Naive thymus-derived CD8-positive, alpha-beta T cell (primary cell): Measurements from ENCODE around the gene NR4A1. TPM values are rescaled to one million over a fixed set of nuclear protein-coding genes. Genes with fewer than 3 reads are reported as not detected.

Experiments
- ATAC-seq, 2 donors: fragments of 150-1000 bp; cut with Tn5 transposase in 1 of 2; sonication (Bioruptor Pico), chemical (Tn5 transposase) in 1 of 2; 1 replicate in 1 of 2; 2 replicates in 1 of 2; pipeline ENCODE4 v1.10.0; 2021; ENCODE audit warnings: mild to moderate bottlenecking in 2 of 2, moderate library complexity in 2 of 2
- POLR2A ChIA-PET: fragments of 350-600 bp; sonication (Branson Sonifier 250); formaldehyde crosslinking; loops from one replicate; lab custom pipeline; 2021; ENCODE audit warnings: antibody characterized with exemption; lab: Charles Lee
- DNase-seq, 10 donors: peaks; one replicate each; pipeline versions ENCODE4 v3.0.0 to v3.0.0-alpha.2; 2020 to 2022
- H3K27ac Mint-ChIP-seq, 10 donors: one replicate each; pipeline ENCODE4 v1.8.0; 2020 to 2022; ENCODE audit warnings: mild to moderate bottlenecking in 10 of 10, mixed read lengths in 10 of 10, moderate library complexity in 4 of 10, inconsistent platforms in 1 of 10
- H3K27me3 Mint-ChIP-seq, 5 donors: one replicate each; pipeline ENCODE4 v1.8.0; 2021 to 2022; ENCODE audit warnings: mixed read lengths in 5 of 5
- H3K36me3 Mint-ChIP-seq, 3 donors: one replicate each; pipeline ENCODE4 v1.8.0; 2020 to 2022; ENCODE audit warnings: mixed read lengths in 3 of 3, mild to moderate bottlenecking in 2 of 3, inconsistent platforms in 1 of 3
- H3K4me1 Mint-ChIP-seq, 4 donors: one replicate each; pipeline ENCODE4 v1.8.0; 2021 to 2022; ENCODE audit warnings: mixed read lengths in 4 of 4
- H3K4me3 Mint-ChIP-seq, 10 donors: one replicate each; pipeline ENCODE4 v1.8.0; 2020 to 2022; ENCODE audit warnings: mild to moderate bottlenecking in 10 of 10, mixed read lengths in 10 of 10, moderate library complexity in 6 of 10, inconsistent platforms in 1 of 10
- H3K9me3 Mint-ChIP-seq, 9 donors: one replicate each; pipeline ENCODE4 v1.8.0; 2020 to 2022; ENCODE audit warnings: mixed read lengths in 9 of 9, mild to moderate bottlenecking in 3 of 9, inconsistent platforms in 1 of 9, moderate library complexity in 1 of 9
- polyA plus RNA-seq, 3 donors: library from polyadenylated mRNA; unstranded; fragments of 300-500 nt; fragmentation: Illumina TruSeq; gene quantifications; one replicate each; pipeline ENCODE4 v1.2.3, GENCODE V29; 2021
- total RNA-seq, 8 experiments: library from RNA in 2 of 8; stranded (reverse) in 2 of 8; gene quantifications; one replicate each; pipeline ENCODE4 v1.2.3 and lab custom pipeline; 2021 to 2026

NR4A1 gene
- total and polyA plus RNA-seq, 5 experiments from 2014 or later, result 0.39 to 2.4 (median 0.79) TPM

GRCh38 chr12:52044292-52044983, 6.8 kb upstream of the NR4A1 start:
- peaks cover 20 to 68% (median 41%) of the 10 kb centered on the region in 4 donors for H3K4me1 Mint-ChIP-seq
- H3K36me3 Mint-ChIP-seq, result no peaks in the 10 kb centered on the region
- H3K9me3 Mint-ChIP-seq, result no peaks in the 10 kb centered on the region
- peaks cover 0 to 7% (median 4%) of the 10 kb centered on the region in 5 donors for H3K27me3 Mint-ChIP-seq
- H3K27ac Mint-ChIP-seq, result peak overlapping the region in 1 of 10 donors; percentile 14
- no peak for ATAC-seq
- POLR2A ChIA-PET, result interaction anchor here (0.6 to 1.7 kb wide), 3 partner anchors 12 to 107 kb away, joined by 3 read pairs; partner anchors contain the start of gene ATG101
- no peak overlapping the region for H3K4me3 Mint-ChIP-seq
- no peak for DNase-seq

DNA sequence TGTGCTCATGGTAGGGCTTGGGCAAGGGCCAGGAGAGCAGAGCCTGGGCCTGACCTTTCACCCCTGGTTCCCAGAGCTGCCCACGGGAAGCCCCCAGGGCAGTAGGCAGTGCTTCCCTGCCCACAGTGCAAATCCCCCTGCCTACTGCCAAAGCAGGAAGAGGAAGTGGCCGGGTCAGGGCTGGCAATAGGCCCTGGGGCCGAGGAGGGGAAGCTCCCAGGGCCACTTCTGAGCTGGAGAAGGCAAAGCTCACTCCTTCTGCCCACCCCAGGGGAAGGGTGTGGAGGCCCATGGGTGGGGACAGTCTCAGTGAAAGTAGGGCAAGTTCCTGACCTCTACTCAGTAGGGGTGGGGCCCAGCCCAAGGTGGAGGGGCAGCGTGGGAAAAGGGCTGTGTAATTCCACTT, 5.4 kb upstream of the NR4A1 start:
- Mint-ChIP-seq H3K9me3 (no peaks in the 10 kb centered on the region), H3K4me1 (peaks cover 27 to 65% (median 44%) of the 10 kb centered on the region in 4 donors), H3K27ac (peak overlapping the region in 1 of 10 donors; percentile 32), H3K4me3 (no peak overlapping the region), H3K36me3 (no peaks in the 10 kb centered on the region), H3K27me3 (peaks cover 0 to 10% (median 8%) of the 10 kb centered on the region in 5 donors)
- POLR2A ChIA-PET, result no interaction called here
- no peak for DNase-seq
- ATAC-seq, result no peak

GRCh38 chr12:52046859-52047258, 4.4 kb upstream of the NR4A1 start:
- POLR2A ChIA-PET, result interaction anchor here (0.8 to 1.5 kb wide), 2 partner anchors 13 to 17 kb away, joined by 3 to 4 read pairs; no protein-coding TSS in a partner anchor
- peaks cover 0 to 10% (median 8%) of the 10 kb centered on the region in 5 donors for H3K27me3 Mint-ChIP-seq
- H3K27ac Mint-ChIP-seq, result peak overlapping the region in 1 of 10 donors; percentile 32
- no peaks in the 10 kb centered on the region for H3K36me3 Mint-ChIP-seq
- DNase-seq (no peak), ATAC-seq (no peak)
- no peak overlapping the region for H3K4me3 Mint-ChIP-seq
- peaks cover 29 to 61% (median 44%) of the 10 kb centered on the region in 4 donors for H3K4me1 Mint-ChIP-seq
- no peaks in the 10 kb centered on the region for H3K9me3 Mint-ChIP-seq

DNA sequence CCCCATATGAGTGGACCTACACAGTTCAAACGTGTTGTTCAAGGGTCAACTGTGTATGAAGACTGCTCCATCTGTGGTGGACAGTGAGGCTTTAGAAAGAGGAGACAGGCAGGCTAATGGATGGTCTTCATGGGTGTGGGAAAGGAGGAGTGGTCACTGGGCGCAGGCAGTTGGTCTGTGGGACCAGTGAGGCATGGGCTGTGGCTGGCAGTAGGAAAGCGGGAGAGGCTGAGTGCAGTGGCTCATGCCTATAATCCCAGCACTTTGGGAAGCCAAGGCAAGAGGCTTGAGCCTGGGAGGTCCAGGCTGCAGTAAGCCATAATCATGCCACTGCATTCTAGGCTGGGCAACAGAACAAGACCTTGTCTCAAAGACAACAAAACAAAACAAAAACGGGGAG, 2.0 kb upstream of the NR4A1 start:
- no peak for DNase-seq
- Mint-ChIP-seq H3K4me1 (peaks cover 28 to 58% (median 48%) of the 10 kb centered on the region in 4 donors), H3K27ac (peak overlapping the region in 9 of 10 donors; percentile 70 to 100 (median 99)), H3K9me3 (no peaks in the 10 kb centered on the region), H3K27me3 (peaks cover 0 to 10% (median 8%) of the 10 kb centered on the region in 5 donors), H3K36me3 (no peaks in the 10 kb centered on the region), H3K4me3 (peak overlapping the region; percentile 31 to 98 (median 92))
- ATAC-seq, result no peak
- POLR2A ChIA-PET, result no interaction called here

- Mint-ChIP-seq H3K36me3 (no peaks in the 10 kb centered on the region), H3K9me3 (no peaks in the 10 kb centered on the region), H3K27ac (peak overlapping the region in 9 of 10 donors; percentile 23 to 100 (median 99)), H3K4me3 (peak overlapping the region; percentile 59 to 98 (median 94)), H3K27me3 (peaks cover 0 to 10% (median 6%) of the 10 kb centered on the region in 5 donors), H3K4me1 (peaks cover 26 to 55% (median 48%) of the 10 kb centered on the region in 4 donors)
- no peak for ATAC-seq
- no peak for DNase-seq
- POLR2A ChIA-PET, result interaction anchor here (3.2 kb wide), 1 partner anchor 20 kb away, joined by 24 read pairs; the partner anchor contains the start of gene ATG101
These were observed 1.6 kb upstream of the NR4A1 start for GRCh38 chr12:52049688-52050087.

DNA sequence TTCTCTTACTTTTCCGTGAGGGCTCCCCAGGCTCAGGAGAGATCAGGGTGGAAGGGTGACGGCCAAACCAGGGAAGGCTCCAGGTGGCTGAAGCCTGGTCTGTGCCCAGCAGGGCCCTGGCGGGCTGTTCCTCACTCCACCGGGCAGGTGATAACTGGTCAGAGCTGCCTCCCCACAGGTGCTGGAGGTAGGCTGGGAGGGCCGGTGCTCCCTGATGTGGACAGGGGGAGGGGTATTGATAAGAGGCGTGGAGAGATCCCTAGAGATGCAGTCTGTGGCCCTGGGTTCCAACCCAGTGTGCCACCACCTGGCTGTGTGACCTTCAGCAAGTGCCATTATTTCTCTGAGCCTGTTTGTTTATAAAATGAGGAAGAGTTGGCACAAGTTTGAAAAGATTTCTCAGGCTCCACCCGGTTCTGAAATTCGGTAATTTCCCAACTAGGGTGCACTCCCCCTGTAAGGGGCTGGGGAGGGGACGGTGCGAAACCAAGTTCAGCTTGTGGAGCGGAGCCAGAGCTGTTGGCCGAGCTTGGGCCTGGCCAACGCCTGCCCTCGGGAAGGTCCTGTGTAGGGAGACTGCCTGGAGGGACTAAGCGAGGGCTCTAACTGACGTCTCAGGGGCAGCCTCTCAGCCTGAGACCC, 1.0 kb upstream of the NR4A1 start:
- H3K27ac Mint-ChIP-seq, result peak overlapping the region in 9 of 10 donors; percentile 86 to 100 (median 99)
- H3K9me3 Mint-ChIP-seq, result no peaks in the 10 kb centered on the region
- H3K4me1 Mint-ChIP-seq, result peaks cover 26 to 54% (median 47%) of the 10 kb centered on the region in 4 donors
- POLR2A ChIA-PET, result interaction anchor here (0.6 to 3.2 kb wide), 7 partner anchors 8 to 729 kb away, joined by 4 to 24 read pairs (median 9); partner anchors contain the start of genes ATG101 and TAMALIN
- peak overlapping the region; percentile 84 to 98 (median 94) for H3K4me3 Mint-ChIP-seq
- H3K36me3 Mint-ChIP-seq, result no peaks in the 10 kb centered on the region
- DNase-seq (peak in 5 of 10 donors; percentile 13 to 67 (median 35)), ATAC-seq (no peak)
- H3K27me3 Mint-ChIP-seq, result peaks cover 0 to 10% (median 6%) of the 10 kb centered on the region in 5 donors

DNA sequence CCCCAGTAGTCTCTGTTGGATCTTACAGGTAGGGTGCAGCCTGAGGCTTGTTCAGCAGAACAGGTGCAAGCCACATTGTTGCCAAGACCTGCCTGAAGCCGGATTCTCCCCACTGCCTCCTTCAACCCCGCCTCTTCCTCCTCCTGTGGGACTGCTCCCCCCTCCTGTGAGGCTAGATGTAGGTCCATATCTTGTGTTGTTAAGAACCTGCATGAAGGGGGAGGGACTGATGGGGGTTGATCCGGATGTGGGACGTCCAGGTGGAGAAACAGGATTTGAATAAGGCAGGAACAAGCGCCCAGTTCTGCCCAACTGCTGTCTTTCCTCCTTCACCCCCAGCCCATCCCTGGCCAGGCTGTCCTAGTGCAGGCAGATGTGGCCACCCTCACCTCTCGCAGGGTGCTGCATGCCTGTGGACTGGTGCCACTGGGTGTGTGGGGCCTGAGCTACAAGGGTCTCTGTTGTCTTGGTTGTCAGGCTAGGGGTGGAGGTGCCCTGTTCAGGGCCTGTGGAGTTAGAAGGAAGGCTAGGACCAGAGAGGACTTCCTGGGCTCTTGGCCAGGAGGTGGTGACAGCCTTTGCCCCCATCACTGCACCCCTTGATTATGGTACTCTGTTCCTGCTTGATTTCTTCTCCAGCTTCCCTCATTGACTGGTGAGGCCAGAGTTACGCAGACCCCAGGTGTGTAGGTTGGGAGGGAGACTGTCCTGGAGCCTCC, 1.4 kb downstream of the NR4A1 start:
- POLR2A ChIA-PET, result interaction anchor here (0.5 to 3.2 kb wide), 4 partner anchors 17 to 591 kb away, joined by 3 to 24 read pairs (median 9); partner anchors contain the start of gene ATG101
- DNase-seq, result peak in 6 of 10 donors; percentile 24 to 72 (median 40)
- peaks cover 0 to 10% (median 6%) of the 10 kb centered on the region in 5 donors for H3K27me3 Mint-ChIP-seq
- H3K4me3 Mint-ChIP-seq, result peak overlapping the region; percentile 91 to 98 (median 94)
- no peak for ATAC-seq
- H3K4me1 Mint-ChIP-seq, result peaks cover 26 to 46% (median 37%) of the 10 kb centered on the region in 4 donors
- H3K9me3 Mint-ChIP-seq, result no peaks in the 10 kb centered on the region
- no peaks in the 10 kb centered on the region for H3K36me3 Mint-ChIP-seq
- peak overlapping the region in 9 of 10 donors; percentile 90 to 100 (median 99) for H3K27ac Mint-ChIP-seq

DNA sequence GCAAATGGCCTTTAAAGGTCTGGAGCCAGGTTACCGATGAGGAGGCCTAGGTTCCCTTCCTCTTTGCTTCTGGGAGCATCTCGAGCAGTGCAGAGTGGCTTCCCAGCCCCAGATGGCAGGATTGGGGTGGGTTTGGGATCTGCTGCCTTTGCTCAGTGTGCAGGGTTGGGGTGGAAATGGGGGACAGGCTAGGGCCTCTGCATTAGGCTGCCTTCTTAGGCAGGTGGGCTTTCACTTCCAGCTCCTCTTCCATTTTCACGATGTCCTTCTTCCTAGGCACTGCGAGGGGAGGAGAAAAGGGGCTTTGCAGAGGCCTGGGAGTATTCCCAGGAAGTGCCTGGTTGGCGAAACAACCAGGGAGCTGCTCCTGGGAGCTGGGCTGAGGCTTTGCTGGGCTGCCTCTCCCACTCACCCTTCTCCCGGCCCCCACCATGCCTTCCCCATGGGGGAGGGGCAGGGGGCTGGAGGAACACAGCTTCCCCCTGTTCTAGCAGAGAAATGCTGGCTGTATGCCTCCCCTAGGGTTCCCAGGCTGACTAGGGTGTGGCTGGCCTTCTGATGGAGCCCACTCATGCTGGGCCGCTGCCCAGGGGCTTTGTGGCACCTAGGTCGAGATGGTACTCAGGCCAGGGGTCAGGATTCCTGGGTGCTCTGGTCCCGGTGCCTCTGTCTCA, 2.4 kb downstream of the NR4A1 start:
- Mint-ChIP-seq H3K4me3 (peak overlapping the region in 1 of 10 donors; percentile 20), H3K9me3 (no peaks in the 10 kb centered on the region), H3K4me1 (peaks cover 26 to 46% (median 36%) of the 10 kb centered on the region in 4 donors), H3K27me3 (peaks cover 0 to 10% (median 6%) of the 10 kb centered on the region in 5 donors), H3K27ac (peak overlapping the region in 5 of 10 donors; percentile 41 to 100 (median 83)), H3K36me3 (no peaks in the 10 kb centered on the region)
- DNase-seq, result no peak
- POLR2A ChIA-PET, result no interaction called here
- no peak for ATAC-seq

GRCh38 chr12:52054231-52054832, 3.1 kb downstream of the NR4A1 start:
- Mint-ChIP-seq H3K4me3 (peak overlapping the region in 1 of 10 donors; percentile 18), H3K27ac (peak overlapping the region in 4 of 10 donors; percentile 41 to 81 (median 69)), H3K4me1 (peaks cover 23 to 42% (median 32%) of the 10 kb centered on the region in 4 donors), H3K36me3 (no peaks in the 10 kb centered on the region), H3K9me3 (no peaks in the 10 kb centered on the region), H3K27me3 (peaks cover 0 to 5% (median 4%) of the 10 kb centered on the region in 5 donors)
- ATAC-seq (no peak), DNase-seq (no peak)
- POLR2A ChIA-PET, result no interaction called here

DNA sequence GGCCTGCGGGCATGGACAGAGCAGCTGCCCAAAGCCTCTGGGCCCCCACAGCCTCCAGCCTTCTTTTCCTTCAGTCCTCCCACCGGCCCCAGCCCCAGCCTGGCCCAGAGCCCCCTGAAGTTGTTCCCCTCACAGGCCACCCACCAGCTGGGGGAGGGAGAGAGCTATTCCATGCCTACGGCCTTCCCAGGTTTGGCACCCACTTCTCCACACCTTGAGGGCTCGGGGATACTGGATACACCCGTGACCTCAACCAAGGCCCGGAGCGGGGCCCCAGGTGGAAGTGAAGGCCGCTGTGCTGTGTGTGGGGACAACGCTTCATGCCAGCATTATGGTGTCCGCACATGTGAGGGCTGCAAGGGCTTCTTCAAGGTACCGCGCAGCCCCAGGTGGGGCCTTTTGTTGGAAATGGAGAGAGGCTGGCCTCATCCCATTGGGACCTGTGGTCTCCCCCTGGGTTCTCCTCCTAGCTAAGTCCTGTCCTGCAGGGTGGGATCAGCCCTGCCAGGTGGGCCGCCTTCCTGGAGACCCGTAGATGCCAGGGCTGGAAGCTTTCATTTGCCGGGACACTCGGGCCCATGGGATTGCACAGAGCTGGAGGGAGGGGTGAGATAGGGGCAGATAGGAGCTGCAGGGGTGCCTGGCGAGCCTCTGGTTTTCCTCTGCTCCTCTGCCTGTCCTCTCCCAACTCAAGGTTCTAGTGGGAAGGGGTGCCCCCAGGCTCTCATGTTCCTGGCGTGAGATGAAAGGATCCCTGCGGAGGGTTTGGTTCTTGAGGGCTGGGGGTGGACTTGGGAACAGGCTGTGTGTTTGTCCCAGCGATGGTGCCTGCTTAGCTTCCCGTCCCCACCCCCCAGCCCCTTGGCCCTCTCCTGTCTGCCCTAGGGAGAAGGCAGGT, 3.8 kb downstream of the NR4A1 start:
- no peaks in the 10 kb centered on the region for H3K9me3 Mint-ChIP-seq
- no peaks in the 10 kb centered on the region for H3K36me3 Mint-ChIP-seq
- DNase-seq, result no peak
- no peak for ATAC-seq
- H3K4me3 Mint-ChIP-seq, result peak overlapping the region in 2 of 10 donors; percentile 18 to 25
- H3K27ac Mint-ChIP-seq, result peak overlapping the region in 2 of 10 donors; percentile 52 to 63
- POLR2A ChIA-PET, result no interaction called here
- H3K4me1 Mint-ChIP-seq, result peaks cover 15 to 34% (median 25%) of the 10 kb centered on the region in 4 donors
- no peaks in the 10 kb centered on the region for H3K27me3 Mint-ChIP-seq
